Stimulated activated CD8-positive, alpha-beta memory T cell treated with anti-CD3 and anti-CD28 coated beads, Interleukin-15, amount 100 ng/mL, for 4 hours (primary cell): Measurements from ENCODE around the gene SORBS2.

Experiments
- DNase-seq, 2 donors: peaks; one replicate each; pipeline ENCODE4 v3.0.0-alpha.2; 2020; ENCODE audit warnings: low read depth in 2 of 2

The SORBS2 gene

DNA sequence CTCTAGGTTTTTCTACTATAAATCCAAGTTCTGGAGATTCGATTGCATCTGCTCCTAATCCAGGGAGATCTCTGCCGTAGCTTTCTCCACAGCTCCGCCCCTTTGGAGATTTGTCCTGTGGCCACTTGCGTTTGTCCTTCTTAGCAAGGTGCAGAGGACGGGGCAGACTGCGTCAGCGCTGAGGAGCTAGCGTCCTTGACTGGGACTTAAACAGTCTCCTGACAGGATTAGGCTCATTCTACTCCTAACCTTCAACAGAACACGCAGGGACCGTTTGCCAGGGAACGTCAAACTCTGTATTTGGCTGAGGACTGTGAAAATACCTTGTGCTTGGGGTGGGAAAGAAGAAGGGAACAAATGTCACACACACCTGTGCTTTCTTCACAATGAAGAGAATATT lies 38.6 kb downstream of the SORBS2 start:
- DNase-seq: no peak

DNA sequence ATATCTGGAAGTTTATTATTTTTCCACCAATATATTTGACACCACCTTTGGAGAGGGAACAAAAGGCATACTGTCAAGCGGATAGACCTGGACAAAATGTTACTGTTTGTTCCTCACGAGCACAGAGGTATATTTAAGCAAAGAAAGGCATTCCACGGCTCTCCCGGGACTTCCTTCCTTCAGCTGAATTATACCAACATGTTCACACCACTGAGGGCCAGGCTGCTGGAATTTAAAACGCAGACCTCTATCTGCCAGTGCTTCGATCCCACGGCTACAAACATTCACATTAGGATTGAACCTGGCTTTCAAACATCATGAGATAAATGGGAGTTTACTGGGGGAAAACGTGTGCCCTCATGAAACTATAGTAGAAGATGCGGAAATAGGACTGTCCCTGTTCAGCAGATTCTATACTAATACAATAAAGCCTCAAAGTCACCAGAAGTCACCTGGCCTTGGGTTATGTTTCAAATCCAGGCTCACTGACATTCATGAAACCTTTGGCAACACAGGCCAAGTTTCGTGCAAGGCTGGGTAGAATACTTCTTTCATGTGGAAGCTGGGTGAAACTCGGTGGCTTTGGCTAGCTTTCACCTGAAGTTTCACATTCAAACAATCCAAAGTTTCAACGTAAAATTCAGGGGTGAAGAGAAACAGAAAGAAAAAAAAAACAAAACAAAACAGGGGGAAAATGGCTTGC lies 39.5 kb downstream of the SORBS2 start:
- no peak for DNase-seq

DNA sequence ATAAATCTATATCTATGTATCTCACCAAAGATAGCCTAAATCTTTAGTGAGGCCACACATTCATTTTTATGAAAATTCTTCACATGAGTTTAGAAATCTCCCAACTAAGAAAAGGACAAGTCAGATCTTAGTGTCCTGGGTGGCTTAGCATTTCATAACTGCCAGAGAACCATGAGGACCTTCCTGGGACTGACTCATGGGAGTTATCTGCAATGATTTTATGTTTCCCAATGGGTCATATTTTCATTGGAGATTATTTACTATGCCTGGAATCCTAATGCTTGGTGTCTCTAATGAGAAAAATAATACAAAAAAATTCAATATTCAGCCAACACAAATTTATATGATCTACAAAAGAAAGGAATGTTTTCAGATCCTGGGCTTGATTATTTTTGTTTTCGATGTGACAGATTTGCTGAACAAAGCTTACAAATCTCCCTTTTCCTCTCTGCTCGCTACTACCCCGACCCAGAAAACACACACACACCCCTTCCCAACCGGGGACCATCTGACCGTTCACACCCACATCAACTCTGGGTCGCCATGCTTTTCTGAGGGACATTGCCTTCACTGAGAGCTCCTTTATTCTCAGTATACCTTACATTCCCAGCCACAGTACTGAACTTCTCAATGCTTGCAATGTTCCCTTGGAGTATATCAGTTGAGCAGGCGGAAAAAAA lies 40.1 kb downstream of the SORBS2 start:
- DNase-seq: no peak

DNA sequence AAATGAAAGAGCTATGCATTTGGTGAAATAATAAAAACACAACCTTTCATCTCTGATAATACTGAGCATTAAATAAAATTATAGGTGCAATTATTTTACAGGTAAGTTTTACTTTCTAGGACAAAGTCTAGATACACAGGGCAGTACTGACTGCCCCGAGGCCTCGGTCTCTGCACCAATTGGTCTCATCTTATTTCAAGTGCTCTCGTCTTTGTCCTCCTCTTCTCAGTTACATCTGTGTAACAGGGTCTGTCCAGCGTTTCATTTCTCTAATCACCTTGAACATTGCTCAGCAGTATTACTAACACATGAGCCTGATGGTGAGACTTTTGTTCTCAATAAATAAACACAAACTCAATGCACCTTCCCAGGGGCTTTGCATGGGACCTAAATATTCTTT lies 44.5 kb downstream of the SORBS2 start:
- no peak for DNase-seq

DNA sequence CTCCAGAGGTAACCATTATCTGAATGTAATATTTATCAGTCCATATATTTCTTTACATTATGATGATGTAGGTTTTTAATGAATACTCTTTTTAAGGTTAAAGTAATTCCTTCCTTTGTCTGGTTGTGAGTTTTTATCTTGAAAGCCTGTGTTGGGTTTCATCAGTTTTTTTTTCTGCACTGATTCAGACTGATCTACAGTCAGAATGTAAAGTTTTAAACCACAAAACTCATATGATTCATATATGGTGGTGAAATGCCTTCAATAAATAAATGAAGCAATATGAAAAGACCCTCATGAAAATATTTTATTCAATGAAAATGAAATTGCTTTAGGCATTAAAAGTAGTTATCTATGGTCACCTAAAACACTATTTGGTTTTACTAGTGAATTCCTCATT lies 47.1 kb downstream of the SORBS2 start:
- no peak for DNase-seq

DNA sequence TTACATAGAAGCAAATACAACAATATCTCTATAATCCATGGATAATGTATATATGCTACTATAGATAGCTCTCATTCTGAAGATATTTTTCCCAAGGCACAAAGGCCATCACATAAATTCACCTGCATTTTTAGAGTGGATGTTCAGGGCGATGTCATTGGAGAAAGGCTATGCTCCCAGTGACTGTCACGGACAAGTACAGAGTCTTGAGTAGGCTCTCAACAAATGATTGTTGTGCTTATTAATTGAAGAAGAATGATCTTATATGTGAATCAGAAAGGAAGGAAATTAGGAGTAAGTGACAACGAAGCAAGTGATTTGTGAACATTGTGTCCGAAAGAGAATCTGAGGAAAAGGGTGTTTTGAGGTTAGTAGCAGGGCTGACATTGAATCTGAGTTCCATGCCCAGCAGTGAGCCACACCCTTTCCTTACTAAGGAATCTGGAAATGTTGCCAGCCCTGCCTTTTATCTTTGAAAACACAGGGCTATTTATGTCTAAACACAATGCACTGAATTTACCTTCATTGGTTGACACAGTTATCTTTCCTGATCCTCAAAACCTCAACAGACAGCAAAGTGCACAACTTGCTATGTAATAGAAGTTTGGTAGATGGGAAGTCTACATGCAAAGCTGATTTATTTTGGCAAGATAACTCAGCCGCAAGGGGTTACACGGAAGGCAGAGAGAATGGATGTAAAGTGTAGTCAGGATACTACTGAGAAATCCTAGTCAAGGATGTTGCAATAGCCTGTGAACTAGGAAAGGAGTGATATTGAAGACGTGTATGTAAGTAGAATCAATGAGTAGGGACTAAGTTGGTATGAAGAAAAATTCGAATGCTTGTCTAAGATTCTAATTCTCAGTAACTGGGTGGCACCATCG lies 50.4 kb downstream of the SORBS2 start:
- no peak for DNase-seq

DNA sequence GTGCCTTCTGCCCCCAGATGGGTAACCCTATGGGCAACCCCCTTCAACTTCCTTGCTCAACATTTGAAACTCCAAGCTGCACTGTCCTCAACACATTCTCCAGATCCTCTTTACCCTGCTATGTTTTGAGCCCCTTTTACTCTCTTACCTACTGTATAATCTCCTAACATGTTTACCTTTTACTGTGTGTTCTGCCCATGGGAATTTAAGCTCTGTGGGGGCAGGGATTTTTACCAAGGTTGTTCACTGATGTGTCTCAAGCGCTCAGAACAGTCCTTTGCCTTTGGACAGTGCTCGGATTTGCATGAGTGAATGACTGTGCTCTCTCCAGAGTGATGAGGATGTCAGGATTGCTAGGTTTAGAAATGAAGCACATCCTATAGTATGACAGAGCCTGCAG lies 53.2 kb downstream of the SORBS2 start:
- DNase-seq: no peak

DNA sequence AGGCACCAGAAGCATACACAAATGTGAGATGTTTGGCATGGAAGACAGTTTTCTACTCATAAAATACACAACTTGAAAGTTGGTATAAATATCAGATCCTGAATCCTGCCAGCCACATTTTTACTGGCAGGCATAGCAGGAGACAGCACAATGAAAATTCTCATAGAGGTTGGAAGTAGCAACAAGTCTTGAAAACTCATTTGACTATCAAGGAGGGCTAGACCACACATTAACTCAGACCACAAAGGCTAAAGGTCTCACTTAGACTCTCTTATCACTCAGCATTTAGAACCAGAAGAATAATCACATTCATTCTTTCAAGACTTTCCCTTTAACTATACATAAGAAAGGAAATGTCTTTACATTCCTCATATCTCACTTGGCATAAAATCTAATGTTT lies 56.5 kb downstream of the SORBS2 start:
- no peak for DNase-seq

DNA sequence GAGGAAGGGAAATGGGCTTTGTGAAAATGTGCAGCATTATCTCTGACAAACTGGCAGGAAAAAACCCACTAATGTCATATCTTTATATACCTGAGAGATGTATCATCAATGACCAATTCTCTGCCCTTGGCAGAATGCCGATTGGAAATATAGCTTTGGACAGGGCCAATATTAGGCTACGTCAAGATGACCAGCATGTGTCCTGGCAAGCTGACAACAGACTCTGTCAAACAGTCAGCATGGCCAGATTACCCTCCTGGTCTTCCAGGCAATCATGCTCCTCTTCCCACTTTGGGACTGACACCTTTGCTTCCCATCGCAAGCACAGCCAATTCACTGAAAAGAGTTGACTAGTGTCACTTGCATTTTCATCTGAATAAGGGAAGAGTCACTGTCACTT lies 57.0 kb downstream of the SORBS2 start:
- no peak for DNase-seq

DNA sequence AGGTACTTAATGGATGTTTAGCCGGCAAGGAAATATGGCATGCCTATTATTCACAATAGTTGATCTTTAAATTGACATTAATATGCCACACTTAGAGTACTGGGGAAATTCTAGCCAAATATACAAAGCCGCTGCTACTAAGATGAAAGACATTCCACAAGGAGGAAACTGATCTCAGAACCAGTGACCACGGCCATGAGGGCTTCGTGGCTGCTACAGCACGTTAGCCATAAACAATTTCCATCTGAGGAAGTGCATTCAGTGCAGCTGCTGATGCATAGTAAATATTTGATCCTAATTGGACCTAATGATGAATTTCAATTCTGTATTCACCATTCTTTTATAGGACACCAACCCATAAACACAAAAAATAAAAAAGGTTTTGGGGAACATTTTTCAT lies 59.1 kb downstream of the SORBS2 start:
- DNase-seq: no peak

DNA sequence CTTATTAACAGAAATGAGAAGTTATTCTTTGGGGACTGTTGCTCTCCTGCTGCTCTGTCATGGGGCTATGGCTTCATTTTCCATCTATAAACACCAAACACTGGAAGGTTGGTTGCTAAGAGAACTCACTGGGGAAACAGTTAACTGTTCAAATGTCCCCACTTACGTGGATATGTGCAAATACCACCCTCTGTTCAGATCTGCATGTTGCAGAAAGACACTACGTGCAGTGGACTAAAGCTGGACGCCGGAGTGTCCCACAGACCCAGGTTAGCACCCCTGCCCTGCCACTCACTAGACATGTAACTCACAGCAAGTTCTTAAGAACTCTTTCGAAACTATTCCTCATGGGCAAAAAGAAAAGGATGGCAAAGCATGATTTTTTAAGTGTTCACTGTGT lies 62.1 kb downstream of the SORBS2 start:
- DNase-seq: no peak

DNA sequence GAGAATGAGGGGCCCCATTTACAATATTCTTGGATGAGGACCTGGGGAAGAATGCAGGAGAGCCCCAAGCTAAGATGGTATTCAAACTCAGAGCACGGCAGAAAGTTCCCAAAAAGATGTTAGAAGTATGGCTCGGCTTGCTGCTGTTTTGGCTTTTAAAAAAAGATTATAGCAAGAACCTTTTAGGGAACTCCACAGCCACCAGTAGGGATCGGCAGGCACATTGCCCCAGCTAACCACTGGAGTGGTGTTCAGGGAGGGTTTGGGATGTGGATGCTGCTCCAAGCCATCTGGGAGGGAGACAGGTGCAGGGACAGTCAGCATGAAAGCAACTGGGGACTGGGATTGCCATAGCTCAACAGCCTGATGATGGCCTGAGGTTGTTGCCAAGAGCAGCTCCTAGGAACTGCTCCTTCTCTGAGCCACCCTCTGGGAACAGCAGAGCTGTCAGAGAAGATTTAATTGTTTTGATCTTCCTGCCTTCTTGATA lies 63.0 kb downstream of the SORBS2 start:
- DNase-seq: no peak

DNA sequence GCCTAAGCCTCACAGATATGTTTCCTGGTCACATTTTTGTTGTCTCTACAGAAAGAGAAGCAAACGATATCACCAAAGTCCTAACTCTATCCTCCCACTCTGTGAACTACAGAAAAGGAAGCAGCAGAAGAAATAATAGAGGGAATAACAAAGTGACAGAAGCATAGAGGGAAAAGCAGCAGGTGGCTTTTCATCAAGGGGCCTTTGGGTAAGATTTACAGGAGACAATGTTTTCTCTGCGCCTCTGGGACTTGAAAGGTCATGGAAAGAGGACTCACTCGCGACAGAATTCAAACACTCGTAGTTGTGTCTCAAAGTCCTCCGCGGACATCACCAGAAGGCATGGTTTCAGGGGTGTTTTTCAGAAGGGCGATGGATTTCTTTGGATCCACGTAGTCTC lies 66.1 kb downstream of the SORBS2 start:
- DNase-seq: no peak

DNA sequence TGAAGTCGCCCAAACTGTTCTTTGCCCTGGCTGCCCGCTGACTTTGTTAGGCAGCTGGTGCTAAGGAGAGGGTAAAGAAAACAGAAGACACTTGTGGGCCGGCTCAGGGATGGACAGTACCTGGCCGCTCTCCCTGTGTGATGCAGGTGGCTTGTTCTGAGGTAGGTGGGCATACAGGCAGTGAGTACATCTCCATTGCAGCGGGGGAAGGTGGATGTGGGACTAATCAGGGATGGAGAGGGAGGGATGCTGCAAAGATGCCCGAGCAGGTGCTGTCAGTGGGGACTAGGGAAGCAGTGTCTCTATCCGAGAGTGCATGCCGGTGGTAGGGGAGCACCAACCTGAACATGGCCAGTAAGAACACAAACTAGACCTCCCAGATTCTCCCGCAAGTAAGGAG lies 67.0 kb downstream of the SORBS2 start:
- DNase-seq: no peak

DNA sequence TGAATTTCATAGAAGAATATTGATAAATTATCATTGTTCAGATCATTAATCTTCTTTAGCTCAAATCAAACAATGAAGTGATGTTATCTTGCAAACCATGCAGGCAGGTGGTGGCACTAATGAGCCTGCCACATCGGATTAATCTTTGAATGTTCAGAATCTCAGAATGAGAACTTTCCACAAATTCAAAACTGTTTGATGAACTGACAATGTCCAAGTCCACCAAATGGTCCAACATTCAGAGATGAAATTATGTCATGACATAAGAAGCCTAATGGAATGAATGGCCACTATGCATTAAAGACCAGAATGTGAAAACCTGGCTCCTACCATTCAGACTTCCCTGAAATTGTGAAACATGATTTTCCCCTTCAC lies 67.5 kb downstream of the SORBS2 start:
- no peak for DNase-seq

DNA sequence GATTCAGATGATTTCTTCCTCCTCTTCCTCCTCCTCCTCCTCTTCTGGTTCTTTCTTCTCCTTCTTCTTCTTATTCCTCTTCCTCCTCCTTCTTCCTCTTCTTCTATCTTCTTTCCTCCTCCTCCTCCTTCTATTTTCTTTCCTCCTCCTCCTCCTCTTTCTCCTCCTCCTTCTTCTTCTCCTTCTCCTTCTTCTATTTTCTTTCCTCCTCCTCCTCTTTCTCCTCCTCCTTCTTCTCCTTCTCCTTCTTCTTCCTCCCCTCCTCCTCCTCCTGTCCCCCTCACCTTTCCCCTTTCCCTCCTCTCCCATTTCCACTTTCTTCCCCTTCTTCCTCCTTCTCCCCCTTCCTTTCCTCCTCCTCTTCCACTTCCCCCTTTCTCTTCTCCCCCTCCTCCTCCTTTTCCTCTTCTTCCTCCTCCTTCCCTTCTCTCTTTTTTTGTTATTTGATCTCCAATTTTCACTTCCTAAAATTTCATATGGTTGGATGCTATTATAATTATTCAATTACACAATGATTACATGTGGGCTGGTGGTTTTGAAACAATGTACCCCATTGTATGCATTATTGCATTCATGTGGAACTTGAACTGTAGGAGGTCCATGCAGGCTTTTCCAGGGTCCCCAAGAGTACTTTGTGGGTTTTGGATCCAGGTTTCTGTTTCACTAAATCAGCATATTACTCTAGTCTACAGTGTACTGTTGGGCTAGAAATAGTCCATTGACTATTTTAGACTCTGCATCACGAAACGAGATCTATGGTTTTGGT lies 68.1 kb downstream of the SORBS2 start:
- no peak for DNase-seq

DNA sequence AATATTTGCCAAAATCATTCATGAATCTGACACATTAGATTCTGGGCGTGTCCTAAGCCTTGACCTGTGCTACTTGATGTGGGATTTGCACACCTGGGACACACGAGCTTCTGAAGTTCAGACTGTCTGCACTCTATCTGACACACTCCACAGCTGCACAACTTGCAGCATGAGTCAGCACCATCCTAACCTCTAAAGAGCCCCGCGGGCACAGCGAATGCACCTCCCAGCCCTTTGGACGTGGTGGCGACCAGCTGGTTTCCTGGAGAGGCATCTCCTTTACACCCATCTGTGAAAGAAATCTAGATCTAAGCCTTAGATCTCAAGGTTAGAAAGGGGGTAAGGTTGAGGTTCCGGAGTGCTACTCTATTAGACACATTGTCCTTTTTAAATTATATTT lies 69.2 kb downstream of the SORBS2 start:
- DNase-seq: no peak

DNA sequence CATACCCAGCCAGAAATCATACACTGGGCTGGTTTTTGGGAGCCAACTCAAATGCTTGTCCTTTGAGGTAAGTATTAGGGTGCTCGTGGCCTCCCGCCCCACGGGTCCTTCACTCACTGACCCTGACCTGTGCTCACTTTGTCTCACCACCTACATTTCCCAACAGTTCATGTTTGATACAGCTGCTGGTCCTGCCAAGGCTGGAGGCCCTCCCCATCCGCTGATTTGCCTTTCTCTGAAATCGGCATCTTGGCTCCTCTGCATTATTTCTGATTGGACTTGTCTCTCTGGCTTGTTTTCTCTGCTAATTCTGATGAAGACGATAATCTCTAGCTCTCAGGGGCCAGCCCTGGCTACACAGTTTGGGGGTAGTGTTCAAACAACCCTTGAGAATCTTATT lies 70.2 kb downstream of the SORBS2 start:
- no peak for DNase-seq

DNA sequence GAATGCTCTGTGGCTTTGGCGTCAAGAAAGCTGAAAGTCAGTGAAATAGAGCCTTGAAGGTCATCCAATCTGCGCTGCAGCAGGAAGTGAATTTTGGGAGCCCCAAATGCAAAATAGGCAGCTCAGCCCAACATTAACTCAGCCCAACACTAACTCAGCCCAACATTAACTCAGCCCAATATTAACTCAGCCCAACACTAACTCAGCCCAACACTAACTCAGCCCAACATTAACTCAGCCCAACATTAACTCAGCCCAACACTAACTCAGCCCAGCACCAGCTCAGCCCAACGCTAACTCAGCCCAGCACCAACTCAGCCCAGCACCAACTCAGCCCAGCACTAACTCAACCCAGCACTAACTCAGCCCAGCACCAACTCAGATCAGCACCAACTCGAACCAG lies 71.5 kb downstream of the SORBS2 start:
- no peak for DNase-seq

DNA sequence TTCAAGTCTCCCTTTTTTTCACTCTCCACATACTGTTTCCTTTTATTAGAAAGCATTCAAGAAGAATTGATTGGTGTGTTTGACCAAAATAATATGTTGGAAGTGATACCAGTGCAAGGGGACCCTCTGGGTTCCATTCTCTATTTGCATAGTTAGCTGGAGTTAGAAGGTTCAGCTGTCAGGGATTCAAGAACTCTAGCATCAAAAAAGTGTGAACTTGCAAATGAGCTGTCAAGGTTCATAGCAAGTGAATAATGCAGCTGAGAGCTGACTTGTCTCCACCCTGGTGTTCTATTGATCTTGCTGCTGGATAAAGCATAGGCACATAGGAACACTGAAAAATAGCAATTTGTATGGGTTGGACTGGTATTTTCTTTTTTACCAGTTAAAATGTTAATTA lies 73.2 kb downstream of the SORBS2 start:
- no peak for DNase-seq

DNA sequence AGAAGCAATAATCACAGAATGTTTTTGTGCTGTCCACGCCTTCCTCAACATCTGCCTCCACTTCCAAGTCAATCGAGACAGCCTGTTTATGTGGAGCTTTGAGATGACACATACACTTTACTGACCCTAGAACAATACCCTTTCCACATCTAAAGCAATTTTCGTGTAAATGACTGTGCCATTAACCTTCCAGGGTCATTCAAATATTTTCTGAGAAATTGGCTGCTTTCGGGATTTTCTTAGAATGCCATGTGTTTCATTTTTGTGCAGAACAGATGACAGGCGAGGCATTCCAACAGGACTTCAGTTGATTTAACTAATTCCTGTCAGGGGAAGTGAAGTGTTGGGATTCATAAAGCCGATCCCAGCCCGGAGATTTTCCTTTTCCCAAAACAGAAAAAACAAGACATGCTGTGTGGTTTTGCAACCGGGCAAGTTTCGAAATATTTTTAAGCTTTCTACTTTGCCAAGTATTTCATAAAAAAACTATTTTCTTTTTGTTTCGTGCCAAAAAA lies 73.9 kb downstream of the SORBS2 start:
- no peak for DNase-seq
